Fibroblast of villous mesenchyme (primary cell): Measurements from ENCODE around the gene ERVW-1. TPM values are rescaled to one million over a fixed set of nuclear protein-coding genes. Genes with fewer than 3 reads are reported as not detected.
A peak's percentile ranks its signal among the peaks of the same experiment; 100 is the strongest.

Source experiments
- DNase-seq: peaks from one replicate; pipeline ENCODE4 v3.0.0-alpha.2; 2010; ENCODE audit warnings: low read depth
- H3K4me3 ChIP-seq: 2 replicates; pipeline ENCODE4 v1.5.1; 2011; ENCODE audit warnings: low read depth, mild to moderate bottlenecking, low read length
- CTCF ChIP-seq: IDR thresholded peaks from 2 replicates; pipeline ENCODE4 v1.5.1; 2012; ENCODE audit warnings: low read depth, mild to moderate bottlenecking, low read length; ENCODE audit not compliant: insufficient read depth
- total RNA-seq: library from RNA; depleted of rRNA; stranded (reverse); fragments of >200 nt; gene quantifications from 2 replicates; pipeline ENCODE4 v1.2.3, GENCODE V29; 2012

ERVW-1 gene
- total RNA-seq, 1 donor, result not detected

- no peak for TF ChIP-seq CTCF
- no peak overlapping the region for H3K4me3 ChIP-seq
Measured at GRCh38 chr7:92464515-92464914, 13.2 kb downstream of the ERVW-1 start.

GRCh38 chr7:92462560-92462959, 15.2 kb downstream of the ERVW-1 start:
- H3K4me3 ChIP-seq, result no peak overlapping the region
- no peak for TF ChIP-seq CTCF
- DNase-seq, result no peak

More at GRCh38 chr7:92464515-92464914, 13.2 kb downstream of the ERVW-1 start:
- no peak for DNase-seq

- peak; percentile 87 for TF ChIP-seq CTCF
- no peak overlapping the region for H3K4me3 ChIP-seq
- DNase-seq, result peak; percentile 39
Measured at GRCh38 chr7:92461027-92462003, 16.4 kb downstream of the ERVW-1 start.

GRCh38 chr7:92460510-92460909, 17.2 kb downstream of the ERVW-1 start:
- no peak for TF ChIP-seq CTCF
- DNase-seq, result no peak
- H3K4me3 ChIP-seq, result no peak overlapping the region

- no peak overlapping the region for H3K4me3 ChIP-seq
- TF ChIP-seq CTCF, result no peak
- no peak for DNase-seq
Measured at GRCh38 chr7:92460109-92460508, 17.6 kb downstream of the ERVW-1 start.

GRCh38 chr7:92456236-92456635, 21.5 kb downstream of the ERVW-1 start:
- H3K4me3 ChIP-seq, result no peak overlapping the region
- no peak for TF ChIP-seq CTCF
- DNase-seq, result no peak
